HFFc6 (cell line): ENCODE measurements around the gene TSPAN11. TPM values are rescaled to one million over a fixed set of nuclear protein-coding genes. Genes with fewer than 3 reads are reported as not detected.

Experiments used
- DNase-seq: peaks from one replicate; pipeline ENCODE4 v3.0.0-alpha.2; 2018
- H3K27ac Mint-ChIP-seq: 2 replicates; pipeline ENCODE4 v1.8.0; 2020; ENCODE audit warnings: mild to moderate bottlenecking, mixed read lengths
- H3K27me3 Mint-ChIP-seq: 2 replicates; pipeline ENCODE4 v1.8.0; 2021; ENCODE audit warnings: mild to moderate bottlenecking, moderate library complexity, mixed read lengths; ENCODE audit not compliant: insufficient read depth
- H3K36me3 Mint-ChIP-seq: 2 replicates; pipeline ENCODE4 v1.8.0; 2021; ENCODE audit warnings: low read depth, mixed read lengths
- H3K4me1 Mint-ChIP-seq: 2 replicates; pipeline ENCODE4 v1.8.0; 2020; ENCODE audit warnings: low read depth, mixed read lengths
- H3K4me3 Mint-ChIP-seq: 2 replicates; pipeline ENCODE4 v1.8.0; 2020; ENCODE audit warnings: mild to moderate bottlenecking, moderate library complexity, mixed read lengths
- H3K9me3 Mint-ChIP-seq: 2 replicates; pipeline ENCODE4 v1.8.0; 2020; ENCODE audit warnings: mild to moderate bottlenecking, mixed read lengths
- CTCF ChIP-seq: fragments of 200-600 bp; sonication (generic); IDR thresholded peaks from 2 replicates; pipeline ENCODE4 v1.5.0; 2021; ENCODE audit warnings: antibody characterized with exemption, mild to moderate bottlenecking
- total RNA-seq, 6 experiments: library from RNA; stranded (reverse); fragmentation: NEBNext Ultra II Directional; extraction: Animal tissue kit (Norgen Biotek cat#: 25700); gene quantifications; 2 replicates in 1 of 6; 3 replicates in 5 of 6; pipeline ENCODE4 v1.2.3, GENCODE V29; 2021

The TSPAN11 gene
- total RNA-seq, 6 experiments from 2014 or later = 0.17 to 0.18 TPM; not detected in 4

DNA sequence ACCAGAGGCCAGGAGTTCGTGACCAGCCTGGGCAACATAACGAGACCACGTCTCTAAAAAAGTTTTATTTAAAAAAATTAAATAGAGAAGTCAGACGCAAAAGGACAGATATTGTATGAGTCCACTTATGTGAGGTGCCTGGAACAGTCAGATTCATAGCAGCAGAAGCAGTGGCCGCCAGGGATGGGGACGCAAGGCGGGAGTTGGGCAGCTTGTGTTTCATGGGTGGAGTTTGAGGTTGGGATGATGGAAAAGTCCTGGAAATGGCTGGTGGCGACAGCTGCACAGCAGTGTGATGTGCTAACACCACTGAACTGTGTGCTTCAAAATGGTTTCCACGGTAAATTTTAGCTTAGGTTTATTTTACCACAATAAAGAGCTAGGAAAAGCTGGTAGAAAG is 89.5 kb downstream of the TSPAN11 start:
- H3K36me3 Mint-ChIP-seq = no peaks in the 10 kb centered on the region; the same call in 1 of the 2 replicates
- H3K27ac Mint-ChIP-seq = no peak overlapping the region
- no peak for TF ChIP-seq CTCF
- H3K9me3 Mint-ChIP-seq = no peaks in the 10 kb centered on the region
- H3K4me3 Mint-ChIP-seq = no peak overlapping the region
- no peak for DNase-seq
- H3K27me3 Mint-ChIP-seq = peaks cover 18% of the 10 kb centered on the region
- H3K4me1 Mint-ChIP-seq = no peaks in the 10 kb centered on the region

DNA sequence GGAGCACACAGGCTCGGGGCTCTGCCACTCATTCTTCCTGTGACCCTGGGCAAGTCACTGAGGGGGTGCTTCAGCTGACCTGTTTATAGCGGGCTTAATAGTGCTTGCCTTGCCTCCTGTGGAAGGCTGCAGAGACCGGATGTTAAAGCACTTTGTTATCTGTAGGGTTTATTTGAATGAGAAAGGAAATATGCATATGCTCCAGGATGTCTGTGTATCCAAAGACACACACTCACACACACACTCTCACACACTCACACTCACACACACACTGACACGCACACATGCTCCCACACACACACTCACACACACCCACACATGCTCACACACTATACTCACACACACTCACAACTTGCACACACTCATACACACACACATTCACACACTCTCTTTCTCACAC is 91.0 kb downstream of the TSPAN11 start:
- Mint-ChIP-seq H3K4me3 (no peak overlapping the region), H3K27me3 (peaks cover 24% of the 10 kb centered on the region), H3K27ac (no peak overlapping the region), H3K9me3 (no peaks in the 10 kb centered on the region), H3K4me1 (no peaks in the 10 kb centered on the region), H3K36me3 (no peaks in the 10 kb centered on the region; the same call in 1 of the 2 replicates)
- DNase-seq = no peak
- TF ChIP-seq CTCF = no peak

- no peak for TF ChIP-seq CTCF
- Mint-ChIP-seq H3K27me3 (peaks cover 24% of the 10 kb centered on the region), H3K36me3 (no peaks in the 10 kb centered on the region; the same call in 1 of the 2 replicates), H3K4me1 (no peaks in the 10 kb centered on the region), H3K27ac (no peak overlapping the region), H3K4me3 (no peak overlapping the region), H3K9me3 (no peaks in the 10 kb centered on the region)
- no peak for DNase-seq
Observed at GRCh38 chr12:31018106-31018789, 91.7 kb downstream of the TSPAN11 start.

DNA sequence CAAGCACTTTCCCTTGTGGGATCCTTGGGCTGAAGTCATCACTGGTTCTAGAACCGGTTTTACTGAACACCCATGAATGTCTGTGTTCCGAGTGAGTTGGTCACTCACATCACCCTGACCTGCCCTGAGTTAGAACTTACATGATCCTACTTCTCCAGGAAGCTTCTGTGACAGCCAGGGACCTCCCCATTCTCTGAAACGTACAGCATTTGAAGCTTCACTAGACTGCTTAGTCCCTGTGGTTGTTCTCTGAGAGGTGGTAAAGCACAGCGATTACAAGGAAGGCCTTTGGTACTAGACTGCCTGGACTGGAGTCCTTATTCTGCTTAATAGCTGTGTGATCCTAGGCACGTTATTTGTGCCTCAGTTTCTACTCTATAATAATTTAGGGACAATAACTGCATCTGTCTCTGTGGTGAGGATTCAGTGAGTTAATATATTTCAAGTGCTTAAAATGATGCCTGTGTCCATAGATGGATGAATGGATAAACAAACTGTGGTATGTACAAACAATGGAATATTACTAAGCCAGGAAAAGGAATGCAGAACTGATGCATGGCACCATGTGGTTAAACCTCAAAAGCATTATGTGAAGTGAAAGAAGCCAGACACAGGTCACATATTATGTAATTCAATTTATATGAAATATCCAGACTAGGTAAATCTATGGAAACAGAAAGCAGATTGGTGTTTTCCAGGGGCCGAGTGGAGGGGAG is 92.4 kb downstream of the TSPAN11 start:
- no peak overlapping the region for H3K27ac Mint-ChIP-seq
- no peak for TF ChIP-seq CTCF
- no peak overlapping the region for H3K4me3 Mint-ChIP-seq
- H3K36me3 Mint-ChIP-seq = no peaks in the 10 kb centered on the region; the same call in 1 of the 2 replicates
- H3K9me3 Mint-ChIP-seq = no peaks in the 10 kb centered on the region
- no peak for DNase-seq
- peaks cover 22% of the 10 kb centered on the region for H3K27me3 Mint-ChIP-seq
- no peaks in the 10 kb centered on the region for H3K4me1 Mint-ChIP-seq

GRCh38 chr12:31019561-31019960 is 93.0 kb downstream of the TSPAN11 start:
- Mint-ChIP-seq H3K9me3 (no peaks in the 10 kb centered on the region), H3K36me3 (no peaks in the 10 kb centered on the region; the same call in 1 of the 2 replicates), H3K4me1 (no peaks in the 10 kb centered on the region), H3K27me3 (peaks cover 22% of the 10 kb centered on the region), H3K27ac (no peak overlapping the region), H3K4me3 (no peak overlapping the region)
- DNase-seq = no peak
- no peak for TF ChIP-seq CTCF
